ENCODE measurements around the gene MBP.

Gene MBP

DNA sequence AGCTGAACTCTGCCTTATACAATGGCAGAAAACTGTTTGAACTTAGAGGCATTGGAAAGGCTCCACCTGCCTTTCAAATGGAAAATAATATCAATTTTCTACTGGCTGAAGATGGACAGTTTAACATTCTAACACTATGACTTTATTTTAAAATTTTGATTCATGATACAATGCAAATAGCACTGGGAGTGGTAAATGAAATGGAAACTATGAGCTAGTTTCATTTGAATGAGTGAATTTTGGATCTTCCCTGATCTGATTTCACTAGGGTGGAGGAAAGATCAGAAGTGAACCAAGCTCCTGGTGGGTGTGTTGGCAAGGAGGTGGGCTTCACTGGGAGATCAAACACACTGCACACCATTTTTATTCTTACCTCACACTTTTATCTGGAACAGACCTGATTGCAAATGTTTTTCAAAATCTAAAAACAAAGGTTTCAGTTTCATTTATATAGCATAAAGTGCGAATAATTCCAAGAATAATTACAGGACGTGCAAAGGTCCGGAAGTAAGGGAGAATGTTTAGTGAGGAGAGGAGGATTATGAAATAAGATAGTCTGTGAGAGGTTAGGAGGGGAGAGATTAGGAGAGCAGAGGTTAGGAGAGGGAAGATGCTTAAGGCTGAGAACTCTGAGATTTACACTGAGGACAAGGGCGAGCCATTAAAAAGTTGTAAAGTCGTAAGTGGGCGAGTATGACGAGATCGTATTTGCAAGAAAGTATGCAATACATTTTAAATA lies 18.6 kb upstream of the MBP start:
- DNase-seq (ENCODE audit: low spot score), result no peak

DNA sequence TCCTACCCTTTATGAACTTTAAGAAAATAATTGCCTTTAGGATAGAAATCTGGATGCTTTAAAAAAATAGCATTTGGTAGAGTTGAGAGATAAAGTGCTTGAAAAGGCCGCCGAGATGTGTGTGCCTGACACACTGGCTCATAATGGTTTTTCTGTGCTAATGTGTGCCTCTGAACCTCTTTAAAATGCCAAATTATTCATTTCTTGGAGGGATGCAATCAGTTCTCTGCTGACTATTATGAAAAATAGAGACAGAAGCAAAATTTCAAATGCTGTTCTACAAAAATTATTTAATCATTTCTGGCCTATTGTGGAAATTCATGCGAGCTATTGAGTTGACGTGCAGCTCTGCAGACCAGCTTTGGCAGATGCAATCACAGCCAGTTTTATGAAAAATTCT lies 18.0 kb upstream of the MBP start:
- no peak for DNase-seq (ENCODE audit: low spot score)

DNA sequence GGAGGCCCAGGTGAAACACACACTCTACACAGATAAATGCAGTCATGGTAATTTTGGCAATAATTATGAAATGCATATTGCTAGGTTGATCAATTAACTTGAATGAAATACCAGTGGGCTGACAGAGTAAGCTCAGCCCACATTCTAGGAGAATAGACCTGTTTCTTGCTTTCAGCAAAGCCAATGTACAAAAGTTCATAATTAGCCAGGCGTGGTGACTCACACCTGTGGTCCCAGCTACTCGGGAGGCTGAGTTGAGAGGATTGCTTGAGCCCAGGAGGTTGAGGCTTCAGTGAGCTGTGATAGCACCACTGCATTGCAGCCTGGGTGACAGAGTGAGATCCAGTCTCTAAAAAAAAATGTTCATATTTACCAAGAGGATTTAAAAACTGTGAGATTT lies 15.7 kb upstream of the MBP start:
- DNase-seq (ENCODE audit: low spot score), result no peak

GRCh38 chr18:77147418-77147852 lies 14.9 kb upstream of the MBP start:
- peak; percentile 59 for DNase-seq (ENCODE audit: low spot score)

GRCh38 chr18:77146249-77147080 lies 13.9 kb upstream of the MBP start:
- no peak for DNase-seq (ENCODE audit: low spot score)

GRCh38 chr18:77145364-77145901 lies 12.8 kb upstream of the MBP start:
- DNase-seq (ENCODE audit: low spot score), result no peak

GRCh38 chr18:77144451-77145118 lies 12.0 kb upstream of the MBP start:
- peak; percentile 26 for DNase-seq (ENCODE audit: low spot score)

GRCh38 chr18:77144046-77144445 lies 11.5 kb upstream of the MBP start:
- no peak for DNase-seq (ENCODE audit: low spot score)

- DNase-seq (ENCODE audit: low spot score), result no peak
Measured at GRCh38 chr18:77143196-77143595, 10.6 kb upstream of the MBP start.

- DNase-seq (ENCODE audit: low spot score), result no peak
Measured at GRCh38 chr18:77141401-77142118, 9.0 kb upstream of the MBP start.

GRCh38 chr18:77140439-77141109 lies 8.0 kb upstream of the MBP start:
- DNase-seq (ENCODE audit: low spot score), result no peak

DNA sequence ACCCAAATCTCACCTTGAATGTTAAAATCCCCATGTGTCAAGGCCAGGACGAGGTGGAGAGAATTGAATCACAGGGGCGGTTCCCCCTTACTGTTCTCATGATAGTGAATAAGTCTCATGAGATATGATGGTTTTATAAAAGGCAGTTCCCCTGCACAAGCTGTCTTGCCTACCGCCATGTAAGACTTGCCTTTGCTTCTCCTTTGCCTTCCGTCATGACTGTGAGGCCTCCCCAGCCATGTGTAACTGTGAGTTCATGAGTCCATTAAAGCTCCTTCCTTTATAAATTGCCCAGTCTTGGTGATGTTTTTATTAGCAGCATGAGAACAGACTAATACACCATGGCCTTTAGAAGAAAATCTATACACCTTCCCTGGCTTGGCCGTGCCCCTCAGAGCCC lies 7.4 kb upstream of the MBP start:
- no peak for DNase-seq (ENCODE audit: low spot score)

- DNase-seq (ENCODE audit: low spot score), result no peak
Measured at GRCh38 chr18:77139619-77140018, 7.0 kb upstream of the MBP start.

DNA sequence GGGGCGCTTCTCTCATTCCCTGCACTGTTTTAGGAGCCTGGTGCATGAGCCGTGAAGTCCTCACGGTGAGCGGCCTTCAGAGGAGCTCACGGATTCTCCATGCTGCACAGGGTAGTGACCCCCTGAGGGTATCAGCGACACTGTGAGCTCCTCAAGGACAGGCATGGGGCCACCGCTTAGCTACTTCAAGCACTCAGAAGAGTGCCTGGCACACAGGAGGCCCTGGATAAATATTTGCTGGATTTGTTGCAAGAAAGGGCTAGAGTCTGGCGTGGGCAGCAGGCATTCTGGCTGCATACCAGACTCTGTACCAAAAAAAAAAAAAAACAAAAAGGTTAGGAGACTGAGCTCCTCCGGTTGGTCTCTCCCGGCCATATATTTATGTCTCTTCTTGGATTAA lies 5.7 kb upstream of the MBP start:
- DNase-seq (ENCODE audit: low spot score), result no peak

DNA sequence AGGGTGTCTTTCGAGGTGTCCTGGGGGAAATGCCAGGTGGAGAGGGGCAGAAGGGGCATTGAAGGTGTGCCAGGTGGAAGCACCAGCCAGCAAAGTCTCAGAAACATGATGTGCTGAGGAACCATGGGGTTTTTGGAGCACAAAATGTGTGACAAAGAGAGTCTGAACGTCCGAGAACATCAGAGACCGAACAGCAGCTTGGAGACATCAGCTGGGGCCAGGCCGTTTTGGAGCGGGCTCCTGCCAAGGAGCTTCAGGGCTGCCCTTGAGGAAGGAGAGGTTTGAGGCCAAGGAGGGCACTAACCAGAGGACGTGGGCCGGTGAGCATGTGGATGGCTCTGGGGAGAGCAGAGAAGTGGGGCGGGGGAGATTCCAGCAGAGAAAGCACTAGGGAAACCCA lies 5.3 kb upstream of the MBP start:
- no peak for DNase-seq (ENCODE audit: low spot score)

DNA sequence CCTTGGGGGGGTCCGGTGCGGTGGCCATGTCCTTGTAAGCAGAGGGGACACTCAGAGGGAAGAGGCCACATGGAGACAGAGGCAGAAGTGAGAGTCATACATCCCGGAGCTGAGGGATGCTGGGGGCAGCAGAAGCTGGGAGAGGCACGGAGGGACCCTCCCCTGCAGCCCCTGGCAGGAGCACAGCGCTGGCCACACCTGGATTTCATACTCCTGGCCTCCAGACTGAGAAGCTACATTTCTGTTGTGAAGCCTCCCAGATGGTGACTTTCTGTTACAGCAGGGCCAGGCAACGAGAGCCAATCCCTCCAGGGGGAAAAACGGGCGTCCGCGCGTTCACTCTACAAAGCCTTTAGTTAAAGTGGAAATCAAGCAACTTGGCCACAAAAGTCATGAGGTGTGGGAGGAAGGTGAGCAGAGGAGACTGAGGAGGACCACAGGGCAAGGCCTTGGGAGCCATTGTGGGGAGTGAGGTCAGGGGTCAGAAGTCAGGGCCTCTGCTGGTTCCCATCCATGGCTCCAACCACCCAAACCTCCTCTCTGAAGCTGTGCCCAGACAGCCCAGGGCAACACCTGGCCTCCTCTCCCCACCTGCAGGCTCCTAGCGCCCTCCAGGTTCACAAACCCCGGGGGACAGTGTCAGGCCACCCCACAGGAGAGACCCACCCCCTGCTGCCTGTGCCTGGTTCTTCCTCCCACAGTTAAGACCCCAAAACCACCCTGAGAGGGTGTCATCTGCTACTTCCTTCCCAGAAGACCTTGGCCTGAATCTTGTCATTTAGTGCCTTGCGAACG lies 4.5 kb upstream of the MBP start:
- no peak for DNase-seq (ENCODE audit: low spot score)

GRCh38 chr18:77136076-77136718 lies 3.6 kb upstream of the MBP start:
- no peak for DNase-seq (ENCODE audit: low spot score)

DNA sequence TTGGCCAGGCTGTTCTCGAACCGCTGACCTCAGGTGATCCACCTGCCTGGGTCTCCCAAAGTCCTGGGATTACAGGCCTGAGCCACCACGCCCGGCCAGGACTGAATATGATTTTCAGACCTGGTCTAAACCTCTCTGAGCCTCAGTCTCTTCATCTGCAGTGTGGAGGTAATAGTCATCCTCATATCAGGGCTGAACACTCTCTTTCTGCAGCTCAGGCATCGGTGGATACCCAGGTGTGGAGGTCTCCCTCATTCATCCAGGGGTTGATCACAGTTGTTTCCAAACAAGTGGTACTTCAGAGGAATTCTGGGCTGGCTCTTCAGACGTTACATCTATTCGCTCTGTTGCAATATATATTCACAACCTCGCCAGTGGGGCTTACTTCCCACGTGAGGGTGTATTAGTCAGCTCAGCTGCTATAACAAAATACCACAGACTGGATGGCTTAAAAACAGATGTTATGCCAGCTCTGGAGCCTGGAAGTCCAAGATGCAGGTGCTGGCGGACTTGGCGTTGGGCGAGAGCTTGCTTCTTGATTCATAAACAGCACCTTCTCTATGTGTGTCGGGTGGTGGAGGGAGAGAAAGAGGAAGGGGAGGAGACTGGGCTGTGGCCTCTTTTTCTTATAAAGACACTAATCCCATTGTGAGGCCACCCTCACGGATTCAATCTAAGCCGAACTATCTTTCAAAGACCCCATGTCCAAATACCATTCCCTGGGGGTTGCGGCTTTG lies 2.9 kb upstream of the MBP start:
- DNase-seq (ENCODE audit: low spot score), result no peak

DNA sequence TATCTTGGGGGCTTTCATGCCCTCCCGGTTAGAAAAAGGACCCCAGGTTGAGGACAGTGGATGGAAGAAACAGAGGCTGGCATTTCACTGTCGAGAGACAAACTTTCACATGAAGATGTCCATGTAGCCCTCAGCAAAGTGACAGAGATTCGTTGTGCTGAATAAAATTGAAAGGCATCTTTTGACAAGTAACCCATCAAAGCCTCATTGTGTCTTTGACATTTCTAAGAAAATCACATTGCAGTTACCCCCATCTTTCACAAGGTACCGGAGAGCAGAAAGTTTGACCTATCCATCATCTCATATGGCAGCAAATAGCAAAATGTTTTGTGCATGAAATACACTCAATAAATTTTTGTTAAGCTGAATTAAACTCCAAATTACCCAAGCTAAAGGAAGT lies 2.0 kb upstream of the MBP start:
- no peak for DNase-seq (ENCODE audit: low spot score)

Data from GM03348 (cell line).